ENCODE results near the gene RGS8. TPM values are rescaled to one million over a fixed set of nuclear protein-coding genes. Genes with fewer than 3 reads are reported as not detected.
"Not testable (repeated sequence)": the region's sequence is repeated elsewhere in the genome, so short reads cannot be mapped to it uniquely, and the experiment has no call there.

RGS8 gene
- total RNA-seq, 4 donors from 2014 or later = 2.2 TPM; not detected in 3

DNA sequence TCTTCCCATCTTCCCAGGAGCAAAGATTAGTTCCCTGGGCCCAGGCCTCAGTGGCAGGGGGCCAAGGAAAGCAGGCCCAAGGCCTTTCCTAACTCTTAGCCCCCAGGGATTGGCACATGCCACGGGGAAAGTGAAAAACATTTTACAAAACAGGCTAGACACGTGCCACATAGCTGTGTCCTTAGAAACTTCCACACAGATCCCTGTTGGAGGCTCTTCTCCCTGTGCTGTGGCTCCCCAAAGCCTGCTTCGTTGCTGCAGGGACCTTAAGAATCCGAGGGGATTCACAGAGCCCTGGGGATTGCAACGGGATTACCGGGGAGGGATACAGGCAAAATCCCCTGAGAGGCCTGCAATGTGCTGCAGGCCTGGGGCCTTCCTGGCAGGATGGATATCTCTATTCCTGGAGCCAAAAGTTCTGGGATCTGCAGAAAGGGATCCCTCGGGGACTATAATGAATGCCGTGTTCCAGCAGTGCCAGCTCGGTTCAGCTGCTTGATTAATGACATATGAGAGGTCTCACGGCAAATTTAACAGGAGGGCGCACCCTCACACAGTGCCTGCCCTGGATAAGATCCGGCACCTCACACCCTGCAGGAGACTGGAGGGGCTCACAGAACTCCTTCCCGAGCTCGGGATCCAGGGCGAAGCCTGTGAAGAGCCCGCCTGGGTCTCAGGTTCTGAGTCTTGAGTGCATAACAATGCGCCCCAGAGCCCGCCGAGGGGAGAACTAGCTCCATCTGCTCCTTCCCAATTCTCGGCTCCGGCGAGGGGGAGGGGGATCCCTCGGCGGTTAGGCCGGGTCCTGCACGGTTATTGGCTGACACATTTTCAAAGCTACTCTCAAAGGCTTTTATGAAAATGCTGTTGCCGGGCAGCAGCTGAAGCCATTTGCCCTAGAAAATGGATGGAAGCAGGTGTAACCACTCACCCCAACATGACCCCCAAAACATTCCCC lies 15.3 kb upstream of the RGS8 start:
- TF ChIP-seq POLR2AphosphoS5 (IDR thresholded peaks at IDR 0.05) (no peak), EP300 (IDR thresholded peaks at IDR 0.05; ENCODE audit: low read depth) (no peak), POLR2A (IDR thresholded peaks at IDR 0.05) (no peak)
- TF ChIP-seq, protein P1, sequence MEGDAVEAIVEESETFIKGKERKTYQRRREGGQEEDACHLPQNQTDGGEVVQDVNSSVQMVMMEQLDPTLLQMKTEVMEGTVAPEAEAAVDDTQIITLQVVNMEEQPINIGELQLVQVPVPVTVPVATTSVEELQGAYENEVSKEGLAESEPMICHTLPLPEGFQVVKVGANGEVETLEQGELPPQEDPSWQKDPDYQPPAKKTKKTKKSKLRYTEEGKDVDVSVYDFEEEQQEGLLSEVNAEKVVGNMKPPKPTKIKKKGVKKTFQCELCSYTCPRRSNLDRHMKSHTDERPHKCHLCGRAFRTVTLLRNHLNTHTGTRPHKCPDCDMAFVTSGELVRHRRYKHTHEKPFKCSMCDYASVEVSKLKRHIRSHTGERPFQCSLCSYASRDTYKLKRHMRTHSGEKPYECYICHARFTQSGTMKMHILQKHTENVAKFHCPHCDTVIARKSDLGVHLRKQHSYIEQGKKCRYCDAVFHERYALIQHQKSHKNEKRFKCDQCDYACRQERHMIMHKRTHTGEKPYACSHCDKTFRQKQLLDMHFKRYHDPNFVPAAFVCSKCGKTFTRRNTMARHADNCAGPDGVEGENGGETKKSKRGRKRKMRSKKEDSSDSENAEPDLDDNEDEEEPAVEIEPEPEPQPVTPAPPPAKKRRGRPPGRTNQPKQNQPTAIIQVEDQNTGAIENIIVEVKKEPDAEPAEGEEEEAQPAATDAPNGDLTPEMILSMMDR (IDR thresholded peaks at IDR 0.05) = no peak
- Histone ChIP-seq H3K36me3 (no peaks in the 10 kb centered on the region), H3K27me3 (no peaks in the 10 kb centered on the region), H3K4me1 (no peaks in the 10 kb centered on the region), H3K9me3 (no peaks in the 10 kb centered on the region), H3K27ac (no peak overlapping the region), H3K4me3 (no peak overlapping the region)
- in situ Hi-C loops (cut with MboI; ENCODE audit: low pct_ligation_motif_present in 1 of 4, low pct_unique_long_range_greater_than_20kb in 1 of 4, low sequenced_read_pairs in 3 of 4) (no loop called here), intact Hi-C loops (cut with DNase I; ENCODE audit: low total_unique reads) (no loop called here)
- WGBS, 2 donors (ENCODE audit: low coverage in 1 of 2) = 60 to 63% methylated on average over 1 to 27 of the region's 27 CpGs
- DNase-seq = no peak

DNA sequence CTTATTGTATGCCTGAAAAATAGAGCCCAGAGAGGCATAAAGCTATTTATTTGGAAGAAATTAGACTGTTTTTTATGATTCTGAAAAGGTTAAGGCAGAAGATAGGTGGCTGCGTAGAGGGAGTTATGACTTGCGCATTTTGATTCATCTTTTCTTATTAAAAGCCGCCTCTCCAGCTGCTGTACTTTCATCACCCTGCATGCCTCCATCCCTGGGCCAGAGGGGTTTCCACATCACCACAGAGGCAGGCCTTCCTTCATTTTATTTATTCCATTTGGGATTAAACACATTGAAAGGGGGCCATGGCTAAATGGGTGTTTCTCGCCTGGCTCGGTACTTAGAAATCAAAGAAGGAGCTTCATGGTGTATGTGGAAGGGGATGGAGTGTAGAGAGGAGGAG lies 14.6 kb upstream of the RGS8 start:
- intact Hi-C loops (cut with DNase I; ENCODE audit: low total_unique reads) = no loop called here
- TF ChIP-seq POLR2A (IDR thresholded peaks at IDR 0.05) = no peak

DNA sequence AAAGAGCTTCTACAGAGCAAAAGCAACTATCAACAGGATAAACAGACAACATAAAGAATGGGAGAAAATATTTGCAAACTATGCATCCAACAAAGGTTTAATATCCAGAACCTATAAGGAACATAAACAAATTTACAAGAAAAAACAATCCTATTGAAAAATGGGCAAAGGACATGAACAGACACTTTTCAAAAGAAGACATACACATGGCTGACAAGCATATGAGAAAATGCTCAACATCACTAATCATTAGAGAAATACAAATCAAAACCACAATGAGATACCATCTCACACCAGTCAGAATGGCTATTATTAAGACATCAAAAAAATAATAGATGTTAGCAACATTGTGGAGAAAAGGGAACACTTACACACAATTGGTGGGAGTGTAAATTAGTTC lies 8.8 kb upstream of the RGS8 start:
- H3K9me3 ChIP-seq; H3K36me3 ChIP-seq; DNase-seq; in situ Hi-C loops (cut with MboI; ENCODE audit: low pct_ligation_motif_present in 1 of 4, low pct_unique_long_range_greater_than_20kb in 1 of 4, low sequenced_read_pairs in 3 of 4); H3K4me1 ChIP-seq; intact Hi-C loops (cut with DNase I; ENCODE audit: low total_unique reads); H3K4me3 ChIP-seq; H3K27ac ChIP-seq; H3K27me3 ChIP-seq: not testable (repeated sequence)

More for the DNA sequence above, 14.6 kb upstream of the RGS8 start:
- WGBS, 2 donors (ENCODE audit: low coverage in 1 of 2) = 85 to 97% methylated on average over 5 of the region's 5 CpGs
- Histone ChIP-seq H3K36me3 (no peaks in the 10 kb centered on the region), H3K27me3 (no peaks in the 10 kb centered on the region), H3K9me3 (no peaks in the 10 kb centered on the region), H3K27ac (no peak overlapping the region), H3K4me3 (no peak overlapping the region), H3K4me1 (no peaks in the 10 kb centered on the region)
- in situ Hi-C loops (cut with MboI; ENCODE audit: low pct_ligation_motif_present in 1 of 4, low pct_unique_long_range_greater_than_20kb in 1 of 4, low sequenced_read_pairs in 3 of 4) = no loop called here
- no peak for DNase-seq

DNA sequence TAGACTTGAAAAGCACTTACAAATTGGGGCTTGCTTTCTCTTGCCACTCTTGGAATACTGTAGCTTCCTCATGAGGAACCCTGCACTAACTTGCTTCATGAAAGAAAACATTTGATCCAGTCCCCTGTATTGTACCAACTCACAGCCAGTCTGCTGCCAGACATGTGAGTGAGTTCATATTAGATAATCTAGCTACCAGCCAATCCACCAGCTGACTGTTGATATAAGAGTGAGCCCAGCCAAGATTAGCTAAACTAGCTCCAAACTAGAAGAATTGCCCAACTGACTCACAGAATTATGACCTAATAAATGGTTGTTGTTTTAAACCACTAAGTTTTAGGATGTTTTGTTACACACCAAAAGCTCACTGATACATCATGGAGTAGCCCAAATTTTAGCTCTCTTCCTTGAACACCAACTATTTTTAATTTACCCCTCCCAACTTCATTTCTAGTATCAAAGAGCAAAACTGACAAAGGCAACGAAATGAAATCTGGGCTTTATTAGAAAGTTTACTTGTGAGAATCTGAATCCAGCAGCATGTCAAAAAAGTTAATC lies 6.6 kb upstream of the RGS8 start:
- in situ Hi-C loops (cut with MboI; ENCODE audit: low pct_ligation_motif_present in 1 of 4, low pct_unique_long_range_greater_than_20kb in 1 of 4, low sequenced_read_pairs in 3 of 4) (no loop called here), intact Hi-C loops (cut with DNase I; ENCODE audit: low total_unique reads) (no loop called here)
- TF ChIP-seq POLR2A (IDR thresholded peaks at IDR 0.05) (no peak), EP300 (IDR thresholded peaks at IDR 0.05; ENCODE audit: low read depth) (no peak), POLR2AphosphoS5 (IDR thresholded peaks at IDR 0.05) (no peak)
- TF ChIP-seq, protein P1 (IDR thresholded peaks at IDR 0.05) = no peak
- H3K4me3 ChIP-seq = no peak overlapping the region
- no peaks in the 10 kb centered on the region for H3K36me3 ChIP-seq
- no peak overlapping the region for H3K27ac ChIP-seq
- H3K4me1 ChIP-seq = no peaks in the 10 kb centered on the region
- 60 to 67% methylated on average over 1 of the region's 1 CpG for WGBS, 2 donors (ENCODE audit: low coverage in 1 of 2)
- DNase-seq = no peak
- H3K27me3 ChIP-seq = no peaks in the 10 kb centered on the region
- no peaks in the 10 kb centered on the region for H3K9me3 ChIP-seq

DNA sequence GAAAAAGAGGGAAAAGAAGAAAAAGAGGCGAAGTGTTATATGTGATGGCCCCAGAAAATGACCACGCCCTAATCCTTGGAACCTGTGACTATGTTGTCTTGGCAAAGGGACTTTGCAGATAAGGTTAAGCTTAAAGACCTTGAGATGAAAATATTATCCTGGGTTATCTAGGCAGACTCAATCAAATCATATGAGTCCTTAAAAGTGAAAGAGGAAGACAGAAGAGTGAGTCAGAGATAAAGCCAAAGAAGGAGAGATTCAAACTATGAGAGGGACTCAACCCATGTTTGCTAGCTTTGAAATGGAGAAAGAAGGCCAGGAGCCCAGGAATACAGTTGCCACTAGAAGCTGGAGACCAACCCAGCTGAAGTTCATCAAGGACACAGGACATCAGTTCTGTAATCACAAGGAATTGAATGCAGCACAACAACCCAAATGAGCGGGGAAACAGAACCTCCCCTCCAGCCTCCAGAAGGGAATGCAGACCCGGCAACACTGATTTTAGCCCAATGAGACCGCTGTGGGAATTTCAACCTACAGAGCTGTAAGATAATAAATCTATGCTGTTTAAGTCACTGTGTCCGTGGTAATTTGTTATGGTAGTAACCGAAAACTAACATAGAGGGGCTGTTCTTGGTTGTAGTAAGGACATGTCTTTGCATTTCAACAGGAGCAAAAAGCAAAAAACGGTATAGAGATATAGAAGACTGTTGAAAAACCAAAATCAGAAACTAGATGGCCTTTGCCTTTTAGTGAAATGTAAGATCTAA lies 4.2 kb upstream of the RGS8 start:
- H3K27ac ChIP-seq = no peak overlapping the region
- intact Hi-C loops (cut with DNase I; ENCODE audit: low total_unique reads) = no loop called here
- H3K4me3 ChIP-seq = no peak overlapping the region
- H3K27me3 ChIP-seq = peaks cover 6% of the 10 kb centered on the region
- WGBS, 2 donors (ENCODE audit: low coverage in 1 of 2) = 88 to 93% methylated on average over 8 of the region's 8 CpGs
- no peaks in the 10 kb centered on the region for H3K4me1 ChIP-seq
- in situ Hi-C loops (cut with MboI; ENCODE audit: low pct_ligation_motif_present in 1 of 4, low pct_unique_long_range_greater_than_20kb in 1 of 4, low sequenced_read_pairs in 3 of 4) = no loop called here
- TF ChIP-seq POLR2AphosphoS5 (IDR thresholded peaks at IDR 0.05) (no peak), POLR2A (IDR thresholded peaks at IDR 0.05) (no peak), EP300 (IDR thresholded peaks at IDR 0.05; ENCODE audit: low read depth) (no peak)
- TF ChIP-seq, protein P1 (IDR thresholded peaks at IDR 0.05) = no peak
- no peaks in the 10 kb centered on the region for H3K9me3 ChIP-seq
- H3K36me3 ChIP-seq = no peaks in the 10 kb centered on the region
- no peak for DNase-seq
